Measurements from ENCODE around the gene ARMC9.

The ARMC9 gene

GRCh38 chr2:231204146-231204545 lies 5.7 kb downstream of the ARMC9 start:
- DNase-seq, result no peak

GRCh38 chr2:231204581-231204980 lies 6.2 kb downstream of the ARMC9 start:
- DNase-seq, result no peak

DNA sequence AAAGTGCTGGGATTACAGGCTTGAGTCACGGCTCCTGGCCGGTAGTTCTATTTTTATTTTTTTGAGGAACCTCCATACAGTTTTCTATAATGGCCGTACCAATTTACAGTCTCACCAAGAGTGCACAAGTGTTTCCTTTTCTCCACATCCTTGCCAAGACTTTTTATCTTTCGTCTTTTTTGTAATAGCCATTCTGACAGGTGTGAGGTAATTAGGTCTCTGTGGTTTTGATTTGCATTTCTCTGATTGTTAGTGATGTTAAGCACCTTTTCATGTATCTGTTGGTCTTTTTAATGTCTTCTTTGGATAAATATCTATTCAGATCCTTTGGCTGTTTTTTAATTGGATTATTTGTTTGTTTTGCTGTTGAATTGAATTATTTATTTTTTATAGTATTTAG lies 9.3 kb downstream of the ARMC9 start:
- no peak for DNase-seq

DNA sequence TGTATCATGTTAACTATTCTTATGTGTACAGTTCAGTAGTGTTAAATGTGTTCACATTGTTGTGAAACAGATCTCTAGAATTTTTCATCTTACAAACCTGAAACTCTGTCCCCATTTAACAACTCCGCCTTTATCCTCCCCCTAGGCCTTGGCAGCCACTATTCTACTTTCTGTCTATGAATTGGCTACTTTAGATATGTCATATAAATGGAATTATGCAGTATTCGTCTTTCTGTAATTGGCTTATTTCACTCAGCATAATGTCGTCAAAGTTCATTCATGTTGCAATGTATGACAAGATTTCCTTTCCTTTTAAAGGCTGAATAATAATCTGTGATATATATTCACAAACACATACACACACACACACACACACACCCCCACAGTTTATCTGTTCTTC lies 12.4 kb downstream of the ARMC9 start:
- DNase-seq, result no peak

DNA sequence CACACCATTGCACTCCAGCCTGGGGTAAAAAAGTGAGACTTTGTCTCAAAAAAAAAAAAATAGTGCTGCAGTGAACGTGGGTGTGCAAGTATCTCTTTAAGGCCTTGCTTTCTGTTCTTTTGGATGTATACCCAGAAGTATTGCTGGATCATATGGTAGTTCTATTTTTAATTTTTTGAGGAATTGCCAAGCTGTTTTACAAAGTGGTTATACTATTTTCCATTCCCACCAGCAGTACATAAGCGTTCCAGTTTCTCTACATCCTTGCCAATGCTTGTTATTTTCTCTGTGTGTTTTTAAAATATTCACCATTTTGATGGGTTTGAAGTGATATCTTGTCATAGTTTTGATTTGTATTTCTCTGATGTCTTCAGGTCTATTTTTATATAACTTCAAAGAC lies 13.1 kb downstream of the ARMC9 start:
- DNase-seq, result no peak

DNA sequence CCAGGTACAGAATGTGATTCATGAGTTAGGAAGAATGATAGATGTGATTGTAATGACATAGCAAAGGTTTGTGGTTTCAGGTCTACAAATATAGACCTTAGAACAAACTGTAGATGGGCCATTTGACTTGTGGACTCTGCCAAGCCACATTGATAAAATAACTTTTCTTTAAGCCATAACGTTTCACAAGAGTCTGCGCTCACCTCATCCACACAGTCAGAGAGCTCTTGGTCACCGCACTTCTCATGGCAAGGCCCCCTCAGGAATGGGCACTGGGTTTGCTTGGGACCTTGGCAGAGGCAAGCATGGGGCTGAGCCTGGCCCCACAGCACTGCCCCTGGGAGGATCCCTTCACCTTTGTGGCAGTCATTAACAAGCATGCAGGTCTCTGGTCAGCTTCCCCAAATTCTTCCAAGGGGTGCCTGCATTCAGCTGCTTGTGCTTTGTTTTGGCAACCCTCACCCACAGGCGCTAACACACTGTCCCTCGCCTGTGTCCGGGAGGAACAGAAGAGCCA lies 14.0 kb downstream of the ARMC9 start:
- no peak for DNase-seq

GRCh38 chr2:231213931-231214642 lies 15.7 kb downstream of the ARMC9 start:
- no peak for DNase-seq

DNA sequence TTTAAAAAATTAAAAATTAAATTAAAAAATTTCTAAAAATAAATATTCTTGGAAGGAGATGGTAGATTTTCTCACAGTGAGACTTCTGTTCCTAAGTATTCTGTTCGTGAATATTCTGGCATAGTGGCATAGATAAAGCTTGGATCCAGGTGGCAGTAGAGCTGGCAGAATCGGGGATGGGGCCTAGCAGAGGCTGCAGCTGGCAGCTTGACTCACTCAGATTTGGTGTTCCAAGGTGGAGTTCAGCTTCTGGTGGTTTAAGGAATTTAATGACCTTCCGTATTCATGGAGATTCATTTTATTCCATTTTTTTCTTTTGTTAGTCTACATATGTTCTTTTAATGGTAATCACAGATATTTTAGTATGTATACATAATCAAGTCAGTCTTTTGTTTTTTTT lies 19.9 kb downstream of the ARMC9 start:
- DNase-seq, result no peak

DNA sequence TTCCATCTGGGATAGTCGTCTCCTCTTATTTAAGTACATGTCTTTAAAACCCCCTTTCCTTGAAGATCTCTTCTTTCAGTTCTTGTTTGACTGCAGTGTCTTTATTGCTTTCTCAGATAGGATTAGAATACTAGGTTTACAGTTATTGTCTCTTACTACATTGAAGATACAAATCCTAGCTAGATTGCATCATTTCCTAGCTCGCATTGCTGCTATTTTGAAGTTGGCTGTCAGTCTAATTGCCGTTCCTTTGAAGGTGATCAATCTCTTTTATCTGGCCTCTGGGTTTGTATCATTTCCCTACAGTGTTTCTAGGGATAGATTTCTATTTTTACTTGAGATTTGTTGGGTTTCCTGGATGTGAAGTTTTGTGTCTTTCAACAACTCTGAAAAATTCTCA lies 20.9 kb downstream of the ARMC9 start:
- DNase-seq, result no peak

- DNase-seq, result no peak
These were observed 23.3 kb downstream of the ARMC9 start for GRCh38 chr2:231221761-231222160.

DNA sequence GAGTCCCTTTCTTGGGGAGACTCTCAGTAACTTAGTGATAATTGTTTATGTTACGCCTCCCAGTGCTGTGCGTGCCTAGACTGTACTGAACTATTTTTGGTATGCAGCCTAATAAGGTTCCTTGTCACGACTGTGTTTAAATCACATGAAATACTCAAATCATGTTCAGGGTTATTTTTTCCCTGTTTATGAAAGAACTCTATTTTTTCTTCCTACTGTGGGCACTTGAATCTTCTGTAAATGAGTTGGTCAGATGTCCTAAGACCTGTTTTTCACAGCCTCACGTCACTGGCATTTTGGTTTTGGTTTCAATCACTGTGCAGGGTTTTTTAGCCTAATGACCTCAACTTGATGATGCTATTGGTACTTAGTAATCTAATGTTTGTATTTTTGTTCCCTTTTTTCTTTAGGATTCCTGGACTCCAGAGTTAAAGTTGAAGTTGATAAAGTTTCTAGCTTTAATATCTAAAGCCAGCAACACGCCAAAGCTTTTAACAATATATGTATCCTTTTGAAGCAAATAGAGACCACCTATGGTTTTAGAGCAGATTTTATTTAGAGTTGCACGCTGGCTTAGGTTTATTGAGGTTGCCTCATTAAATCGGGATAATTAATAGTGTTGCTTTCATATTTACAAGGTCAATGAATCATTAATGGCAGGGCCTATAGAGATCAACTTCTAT lies 24.0 kb downstream of the ARMC9 start:
- no peak for DNase-seq

DNA sequence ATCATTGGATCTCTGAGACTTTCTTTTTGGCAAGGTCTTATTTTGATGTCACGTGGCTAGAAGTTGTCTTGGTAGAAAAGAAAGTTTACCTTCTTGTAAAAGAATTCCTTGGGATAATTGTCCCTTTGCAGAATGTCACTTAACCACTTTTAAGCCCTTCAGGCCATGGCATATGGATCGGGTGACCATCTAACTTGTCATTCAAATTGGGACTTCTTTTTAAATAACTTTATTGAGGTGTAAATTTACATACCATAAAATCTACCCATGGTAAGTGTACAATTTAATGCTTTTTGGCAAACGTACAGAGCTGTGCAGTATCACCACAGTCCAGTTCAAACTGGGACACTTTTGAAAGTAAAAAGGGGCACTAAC lies 24.6 kb downstream of the ARMC9 start:
- DNase-seq, result no peak

- DNase-seq, result no peak
These were observed 25.1 kb downstream of the ARMC9 start for GRCh38 chr2:231223458-231223976.

DNA sequence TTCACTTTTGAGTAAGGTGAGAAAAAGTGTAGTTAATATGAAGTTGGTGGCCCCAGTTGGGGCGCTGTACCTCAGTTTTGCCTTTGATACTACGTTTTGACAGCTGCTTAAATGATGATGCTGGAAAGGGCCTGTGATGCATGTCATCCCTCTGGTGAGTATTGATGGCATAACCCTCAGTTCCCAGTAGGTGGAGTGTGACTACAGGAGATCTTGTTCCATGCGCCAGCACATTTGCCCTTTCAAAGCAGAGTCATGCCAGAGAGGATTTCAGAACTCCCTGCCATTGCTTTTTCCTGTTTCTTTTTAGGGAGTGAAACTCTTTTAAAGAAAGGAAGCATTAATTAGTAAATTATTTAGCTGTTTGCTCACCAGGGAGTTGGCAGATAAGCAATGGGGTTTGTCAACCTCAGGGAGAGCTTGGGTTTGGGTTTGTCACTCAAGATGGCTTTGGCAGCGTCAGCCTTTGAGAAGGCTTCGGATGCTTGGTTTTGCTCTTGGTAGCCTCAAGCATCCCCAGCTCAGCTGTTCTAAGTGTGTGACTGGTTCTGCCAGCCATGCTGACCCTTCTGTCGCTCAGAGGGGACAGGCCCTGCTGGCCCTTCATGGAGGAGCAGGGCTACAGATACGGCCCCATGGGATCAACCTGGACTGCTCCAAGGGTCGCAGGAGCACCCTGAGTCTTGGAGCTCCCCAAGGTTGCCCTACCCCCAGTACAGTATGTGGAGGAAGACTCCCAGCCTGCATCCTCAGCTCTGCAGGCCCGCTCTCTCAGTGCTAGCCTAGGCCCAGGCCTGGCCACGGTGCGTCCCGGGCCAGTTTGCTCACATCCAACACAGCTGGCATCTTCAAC lies 29.1 kb downstream of the ARMC9 start:
- DNase-seq, result peak; percentile 54

- DNase-seq, result no peak
These were observed 29.8 kb downstream of the ARMC9 start for GRCh38 chr2:231228223-231228622.

- DNase-seq, result no peak
These were observed 30.6 kb downstream of the ARMC9 start for GRCh38 chr2:231228974-231229529.

DNA sequence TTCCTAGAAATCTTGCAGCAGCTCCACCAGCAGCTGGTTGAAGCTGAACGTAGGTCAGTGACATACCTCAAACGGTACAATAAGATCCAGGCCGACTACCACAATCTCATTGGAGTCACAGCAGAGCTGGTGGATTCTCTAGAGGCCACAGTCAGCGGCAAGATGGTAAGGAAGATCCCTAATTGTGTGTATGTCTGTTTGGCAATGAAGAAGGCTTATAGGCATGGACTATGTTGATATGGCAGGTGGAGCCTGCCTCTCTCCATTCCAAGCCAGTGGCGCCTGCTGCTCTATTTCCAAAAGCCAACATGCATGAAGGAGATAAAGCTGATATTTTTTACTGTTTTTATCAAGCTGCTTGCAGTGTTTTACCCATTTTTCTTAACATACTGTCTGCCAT lies 36.8 kb downstream of the ARMC9 start:
- no peak for DNase-seq

DNA sequence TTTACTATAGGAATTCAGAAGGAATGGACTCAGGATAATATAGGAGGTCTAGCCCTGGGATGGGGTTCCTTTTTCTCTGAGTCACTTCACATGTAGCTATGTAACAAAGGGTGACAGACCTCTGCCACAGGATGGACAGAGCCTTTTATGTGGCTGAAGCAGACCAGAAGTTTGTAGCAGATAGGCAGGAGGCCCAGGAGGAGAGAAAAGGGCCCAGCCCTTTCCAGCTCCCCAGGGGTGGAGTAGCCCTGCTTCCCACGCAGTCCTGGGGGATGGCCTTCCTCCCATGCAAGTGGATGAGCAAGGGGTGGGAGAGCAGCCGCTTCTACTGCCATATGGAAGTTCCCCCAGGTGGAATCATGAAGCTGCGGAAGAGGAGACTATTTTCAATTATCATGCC lies 40.3 kb downstream of the ARMC9 start:
- no peak for DNase-seq

DNA sequence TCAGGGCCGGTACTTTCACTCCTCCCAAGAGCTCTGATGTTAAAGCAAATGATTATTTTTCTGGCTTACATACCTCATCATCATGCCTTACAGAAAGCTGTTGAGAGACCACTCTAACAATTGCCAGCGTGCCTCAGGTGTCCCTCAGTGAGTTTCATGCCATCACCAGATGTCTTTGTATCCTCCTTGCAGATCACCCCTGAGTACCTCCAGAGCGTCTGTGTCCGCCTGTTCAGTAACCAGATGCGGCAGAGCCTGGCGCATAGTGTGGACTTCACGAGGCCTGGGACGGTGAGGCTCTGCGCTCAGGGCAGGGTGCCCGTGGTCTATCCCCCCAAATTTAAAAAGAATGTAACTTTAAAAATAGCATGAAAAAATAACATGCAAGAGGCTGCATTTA lies 41.3 kb downstream of the ARMC9 start:
- no peak for DNase-seq

DNA sequence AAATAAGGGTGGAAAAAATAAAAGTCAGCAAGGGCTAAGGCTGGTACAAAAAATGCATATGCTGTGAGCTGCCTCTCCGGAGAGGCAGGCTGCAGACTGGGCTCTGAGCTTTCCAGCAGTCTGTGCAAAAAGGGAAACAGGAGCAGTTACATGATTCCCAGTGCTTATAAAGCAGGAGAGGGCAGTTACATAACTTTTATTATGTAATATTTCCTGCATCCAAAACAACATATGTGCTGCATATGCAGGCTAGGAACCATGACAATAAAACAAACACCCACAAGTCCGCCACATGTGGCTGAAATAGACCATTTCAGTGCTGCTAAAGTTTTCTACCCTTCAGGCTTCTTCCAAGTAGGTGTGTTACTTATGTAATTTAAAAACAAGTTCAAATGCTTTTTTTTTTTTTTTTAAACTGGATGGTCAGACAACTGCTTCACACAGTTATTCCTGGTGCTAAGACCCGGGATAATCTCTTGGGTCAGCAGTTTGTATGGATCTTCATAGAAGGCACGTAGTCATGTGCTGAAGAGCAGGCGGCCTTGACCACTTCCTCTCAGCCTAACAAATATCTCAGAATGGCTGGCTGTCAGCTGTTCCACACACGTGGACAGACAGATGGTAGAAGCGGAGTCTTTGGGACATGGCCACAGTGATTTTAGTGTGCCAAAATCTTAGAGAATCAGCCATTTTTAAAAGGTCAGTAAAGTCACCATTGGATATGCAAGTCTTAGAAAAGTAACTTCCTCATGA lies 43.5 kb downstream of the ARMC9 start:
- no peak for DNase-seq

DNA sequence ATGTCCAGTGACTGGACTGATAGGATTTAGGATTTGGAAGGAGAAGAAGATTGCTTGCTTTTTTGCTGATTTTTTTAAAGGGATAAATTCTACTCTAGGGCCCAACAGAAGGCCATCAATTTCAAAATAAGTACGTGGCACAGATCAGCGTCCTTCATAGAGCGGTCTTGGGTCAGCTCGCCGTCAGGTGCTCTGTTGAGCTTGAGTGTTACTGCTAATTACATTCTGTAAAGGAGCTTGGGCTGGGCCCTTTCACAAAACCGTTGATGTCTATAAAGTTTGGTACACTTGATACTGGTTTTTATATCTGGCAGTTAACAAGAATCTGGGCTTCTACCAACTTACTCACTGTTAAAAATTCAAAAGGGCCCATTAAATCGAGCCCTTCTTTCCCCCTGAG lies 45.4 kb downstream of the ARMC9 start:
- no peak for DNase-seq

Data from CD4-positive, alpha-beta T cell treated with Interleukin-4 for 4 hours (primary cell).